ENCODE results near the gene RNF169.

DNA sequence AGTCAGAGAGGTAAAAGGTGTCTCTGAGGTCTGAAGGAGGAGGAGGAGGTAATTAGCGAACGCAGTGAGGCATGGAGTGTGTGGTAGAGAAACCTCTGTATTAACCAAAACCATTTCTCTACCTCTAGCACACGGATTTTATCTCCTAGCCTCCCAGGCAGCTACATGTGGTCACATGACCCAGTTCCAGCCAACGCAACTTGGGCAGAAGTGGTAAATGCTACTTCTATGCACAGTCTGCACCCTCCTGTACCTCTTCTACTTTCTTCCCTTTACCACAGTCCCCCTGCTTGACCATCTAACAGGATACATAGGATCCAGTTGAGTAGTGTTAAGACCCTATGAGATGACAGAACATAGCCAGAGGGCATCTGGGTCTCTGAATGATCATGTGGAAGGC lies 104.6 kb downstream of the RNF169 start:
- TF ChIP-seq, protein P1, sequence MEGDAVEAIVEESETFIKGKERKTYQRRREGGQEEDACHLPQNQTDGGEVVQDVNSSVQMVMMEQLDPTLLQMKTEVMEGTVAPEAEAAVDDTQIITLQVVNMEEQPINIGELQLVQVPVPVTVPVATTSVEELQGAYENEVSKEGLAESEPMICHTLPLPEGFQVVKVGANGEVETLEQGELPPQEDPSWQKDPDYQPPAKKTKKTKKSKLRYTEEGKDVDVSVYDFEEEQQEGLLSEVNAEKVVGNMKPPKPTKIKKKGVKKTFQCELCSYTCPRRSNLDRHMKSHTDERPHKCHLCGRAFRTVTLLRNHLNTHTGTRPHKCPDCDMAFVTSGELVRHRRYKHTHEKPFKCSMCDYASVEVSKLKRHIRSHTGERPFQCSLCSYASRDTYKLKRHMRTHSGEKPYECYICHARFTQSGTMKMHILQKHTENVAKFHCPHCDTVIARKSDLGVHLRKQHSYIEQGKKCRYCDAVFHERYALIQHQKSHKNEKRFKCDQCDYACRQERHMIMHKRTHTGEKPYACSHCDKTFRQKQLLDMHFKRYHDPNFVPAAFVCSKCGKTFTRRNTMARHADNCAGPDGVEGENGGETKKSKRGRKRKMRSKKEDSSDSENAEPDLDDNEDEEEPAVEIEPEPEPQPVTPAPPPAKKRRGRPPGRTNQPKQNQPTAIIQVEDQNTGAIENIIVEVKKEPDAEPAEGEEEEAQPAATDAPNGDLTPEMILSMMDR (IDR thresholded peaks at IDR 0.05): no peak
- no peak for TF ChIP-seq POLR2A (IDR thresholded peaks at IDR 0.05)
- no peak for TF ChIP-seq EP300 (IDR thresholded peaks at IDR 0.05)
